ENCODE measurements around the gene SMCO1.
"Not testable (repeated sequence)": the region's sequence is repeated elsewhere in the genome, so short reads cannot be mapped to it uniquely, and the experiment has no call there.

Gene SMCO1

DNA sequence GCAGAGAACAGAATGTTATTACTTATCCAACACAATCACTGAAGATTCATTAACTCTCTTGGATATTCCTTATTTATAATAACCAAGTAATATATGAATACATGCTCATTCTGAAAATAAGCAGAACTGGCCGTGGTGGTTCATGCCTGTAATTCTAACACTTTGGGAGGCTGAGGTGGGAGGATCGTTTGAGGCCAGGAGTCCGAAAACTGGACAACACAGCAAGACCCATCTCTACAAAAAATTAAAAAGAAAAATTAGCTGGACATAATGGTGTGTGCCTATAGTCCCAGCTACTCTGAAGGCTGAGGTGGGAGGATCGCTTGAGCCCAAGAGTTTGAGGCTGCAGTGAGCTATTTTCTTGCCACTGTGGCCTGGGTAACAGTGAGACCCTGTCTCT is 37.5 kb downstream of the SMCO1 start:
- DNase-seq (ENCODE audit: low read depth) = no peak
- H3K4me3 ChIP-seq (ENCODE audit: low read length) = no peak overlapping the region
- TF ChIP-seq, protein P1, sequence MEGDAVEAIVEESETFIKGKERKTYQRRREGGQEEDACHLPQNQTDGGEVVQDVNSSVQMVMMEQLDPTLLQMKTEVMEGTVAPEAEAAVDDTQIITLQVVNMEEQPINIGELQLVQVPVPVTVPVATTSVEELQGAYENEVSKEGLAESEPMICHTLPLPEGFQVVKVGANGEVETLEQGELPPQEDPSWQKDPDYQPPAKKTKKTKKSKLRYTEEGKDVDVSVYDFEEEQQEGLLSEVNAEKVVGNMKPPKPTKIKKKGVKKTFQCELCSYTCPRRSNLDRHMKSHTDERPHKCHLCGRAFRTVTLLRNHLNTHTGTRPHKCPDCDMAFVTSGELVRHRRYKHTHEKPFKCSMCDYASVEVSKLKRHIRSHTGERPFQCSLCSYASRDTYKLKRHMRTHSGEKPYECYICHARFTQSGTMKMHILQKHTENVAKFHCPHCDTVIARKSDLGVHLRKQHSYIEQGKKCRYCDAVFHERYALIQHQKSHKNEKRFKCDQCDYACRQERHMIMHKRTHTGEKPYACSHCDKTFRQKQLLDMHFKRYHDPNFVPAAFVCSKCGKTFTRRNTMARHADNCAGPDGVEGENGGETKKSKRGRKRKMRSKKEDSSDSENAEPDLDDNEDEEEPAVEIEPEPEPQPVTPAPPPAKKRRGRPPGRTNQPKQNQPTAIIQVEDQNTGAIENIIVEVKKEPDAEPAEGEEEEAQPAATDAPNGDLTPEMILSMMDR (conservative IDR thresholded peaks at IDR 0.05; ENCODE audit: low read depth, low read length) = no peak

DNA sequence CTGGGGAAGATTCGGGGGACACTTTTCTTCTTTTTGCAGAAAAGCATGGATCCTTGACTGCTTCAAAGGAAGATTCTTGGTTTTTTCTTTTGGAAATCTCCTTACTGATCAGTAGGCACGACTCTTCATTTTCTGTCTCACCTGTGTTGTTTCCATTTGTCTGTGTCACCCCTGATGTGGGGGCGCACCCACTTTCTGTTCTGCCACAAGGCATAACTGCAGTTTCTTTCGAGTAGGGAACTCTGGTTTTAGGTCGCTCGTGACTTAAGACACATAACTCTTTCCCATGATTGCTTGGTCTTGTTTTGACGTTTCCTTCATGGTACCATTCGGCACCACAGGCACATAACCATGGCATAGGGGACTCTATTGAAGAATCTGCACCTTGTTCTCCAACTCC is 42.9 kb downstream of the SMCO1 start:
- TF ChIP-seq, protein P1 (conservative IDR thresholded peaks at IDR 0.05; ENCODE audit: low read depth, low read length) = no peak
- DNase-seq (ENCODE audit: low read depth) = no peak
- H3K4me3 ChIP-seq (ENCODE audit: low read length) = no peak overlapping the region

DNA sequence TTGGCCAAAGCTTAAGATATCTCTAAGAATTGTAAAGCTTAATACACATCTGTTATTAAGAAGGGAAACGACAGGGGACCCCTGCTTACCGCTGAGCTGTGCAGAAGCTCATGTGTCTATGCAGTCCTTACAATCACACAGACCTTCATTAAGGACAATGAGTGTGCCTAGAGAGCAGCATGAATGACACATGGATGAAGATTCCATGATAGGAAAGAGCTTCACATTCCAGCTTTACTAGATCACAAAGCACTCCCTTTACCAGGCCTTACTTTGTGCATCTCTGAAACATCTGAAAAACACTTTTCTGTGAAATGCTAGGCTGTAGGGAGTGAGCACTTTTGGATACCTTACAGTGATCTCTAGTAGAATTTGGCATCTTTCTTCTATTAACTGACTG is 43.6 kb downstream of the SMCO1 start:
- TF ChIP-seq, protein P1 (conservative IDR thresholded peaks at IDR 0.05; ENCODE audit: low read depth, low read length) = no peak
- no peak overlapping the region for H3K4me3 ChIP-seq (ENCODE audit: low read length)
- DNase-seq (ENCODE audit: low read depth) = no peak

DNA sequence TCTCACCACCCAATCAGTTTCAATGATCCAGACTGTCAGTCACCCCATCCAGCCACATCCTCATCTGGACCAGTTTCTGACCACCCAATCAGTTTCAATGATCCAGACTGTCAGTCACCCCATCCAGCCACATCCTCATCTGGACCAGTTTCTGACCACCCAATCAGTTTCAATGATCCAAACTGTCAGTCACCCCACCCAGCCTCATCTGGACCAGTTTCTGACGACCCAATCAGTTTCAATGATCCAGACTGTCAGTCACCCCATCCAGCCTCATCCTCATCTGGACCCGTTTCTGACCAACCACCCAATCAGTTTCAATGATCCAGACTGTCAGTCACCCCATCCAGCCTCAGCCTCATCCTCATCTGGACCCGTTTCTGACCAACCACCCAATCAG is 45.0 kb downstream of the SMCO1 start:
- DNase-seq (ENCODE audit: low read depth); H3K4me3 ChIP-seq (ENCODE audit: low read length): not testable (repeated sequence)

DNA sequence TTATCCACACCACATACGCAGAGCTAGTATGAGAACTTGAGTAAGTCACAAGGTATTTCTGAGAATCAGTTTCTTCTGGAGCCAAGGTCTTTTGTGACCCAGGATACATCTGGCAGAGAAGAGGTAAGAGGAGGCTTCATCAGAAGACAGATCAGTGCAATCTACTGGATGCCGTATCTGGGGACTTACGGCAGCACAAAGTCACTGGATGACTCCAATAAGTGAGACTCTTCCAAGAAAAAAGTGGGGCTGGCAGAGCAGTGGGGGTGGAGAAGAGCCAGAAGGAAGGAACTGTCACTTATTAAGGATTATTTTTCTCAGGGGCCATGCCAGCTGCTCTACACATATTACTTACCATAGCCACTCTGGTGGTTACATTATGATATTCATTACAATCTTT is 51.3 kb downstream of the SMCO1 start:
- no peak overlapping the region for H3K4me3 ChIP-seq (ENCODE audit: low read length)
- no peak for DNase-seq (ENCODE audit: low read depth)
- TF ChIP-seq, protein P1 (conservative IDR thresholded peaks at IDR 0.05; ENCODE audit: low read depth, low read length) = no peak

DNA sequence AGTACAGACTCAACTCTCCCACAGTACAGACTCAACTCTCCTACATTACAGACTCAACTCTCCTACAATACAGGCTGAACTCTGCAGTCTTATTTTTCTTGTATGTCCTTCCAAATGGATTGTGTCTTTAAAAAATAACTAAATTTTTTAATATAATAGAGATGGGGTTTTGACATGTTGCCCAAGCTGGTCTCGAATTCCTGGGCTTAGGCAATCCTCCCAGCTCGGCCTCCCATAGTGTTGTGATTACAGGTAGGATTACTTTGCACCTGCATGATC is 51.7 kb downstream of the SMCO1 start:
- no peak for DNase-seq (ENCODE audit: low read depth)
- TF ChIP-seq, protein P1 (conservative IDR thresholded peaks at IDR 0.05; ENCODE audit: low read depth, low read length) = no peak
- no peak overlapping the region for H3K4me3 ChIP-seq (ENCODE audit: low read length)

DNA sequence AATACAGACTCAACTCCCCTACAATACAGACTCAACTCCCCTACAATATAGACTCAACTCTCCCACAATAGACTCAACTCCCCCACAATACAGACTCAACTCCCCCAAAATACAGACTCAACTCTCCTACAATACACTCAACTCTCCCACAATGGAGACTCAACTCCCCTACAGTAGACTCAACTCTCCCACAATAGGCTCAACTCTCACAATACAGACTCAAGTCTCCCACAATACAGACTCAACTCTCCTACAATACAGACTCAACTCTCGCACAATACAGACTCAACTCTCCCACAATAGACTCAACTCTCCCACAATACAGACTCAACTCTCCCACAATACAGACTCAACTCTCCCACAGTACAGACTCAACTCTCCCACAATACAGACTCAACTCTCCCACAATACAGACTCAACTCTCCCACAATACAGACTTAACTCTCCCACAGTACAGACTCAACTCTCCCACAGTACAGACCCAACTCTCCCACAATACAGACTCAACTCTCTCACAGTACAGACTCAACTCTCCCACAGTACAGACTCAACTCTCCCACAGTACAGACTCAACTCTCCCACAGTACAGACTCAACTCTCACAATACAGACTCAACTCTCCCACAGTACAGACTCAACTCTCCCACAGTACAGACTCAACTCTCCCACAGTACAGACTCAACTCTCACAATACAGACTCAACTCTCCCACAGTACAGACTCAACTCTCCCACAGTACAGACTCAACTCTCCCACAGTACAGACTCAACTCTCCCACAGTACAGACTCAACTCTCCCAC is 52.3 kb downstream of the SMCO1 start:
- not testable (repeated sequence) for H3K4me3 ChIP-seq (ENCODE audit: low read length); DNase-seq (ENCODE audit: low read depth)

DNA sequence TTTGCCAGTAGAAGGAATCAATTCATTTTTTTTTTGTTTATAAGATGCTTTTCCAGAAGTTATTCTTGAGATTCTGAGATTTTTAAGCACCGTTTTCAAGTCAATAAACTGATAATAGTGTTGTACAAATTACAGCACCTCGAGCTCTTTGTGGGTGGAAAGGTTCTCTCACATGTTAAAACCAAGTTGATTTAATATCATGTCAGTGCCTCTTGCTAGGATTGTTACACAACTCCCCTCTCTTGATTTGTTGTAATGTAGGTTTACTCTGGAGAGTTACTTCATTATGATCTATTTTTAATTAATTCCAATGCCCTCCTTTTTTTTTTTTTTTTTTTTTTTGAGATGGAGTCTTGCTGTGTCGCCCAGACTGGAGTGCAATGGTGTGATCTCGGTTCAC is 57.1 kb downstream of the SMCO1 start:
- TF ChIP-seq, protein P1 (conservative IDR thresholded peaks at IDR 0.05; ENCODE audit: low read depth, low read length) = no peak
- DNase-seq (ENCODE audit: low read depth) = no peak
- no peak overlapping the region for H3K4me3 ChIP-seq (ENCODE audit: low read length)

DNA sequence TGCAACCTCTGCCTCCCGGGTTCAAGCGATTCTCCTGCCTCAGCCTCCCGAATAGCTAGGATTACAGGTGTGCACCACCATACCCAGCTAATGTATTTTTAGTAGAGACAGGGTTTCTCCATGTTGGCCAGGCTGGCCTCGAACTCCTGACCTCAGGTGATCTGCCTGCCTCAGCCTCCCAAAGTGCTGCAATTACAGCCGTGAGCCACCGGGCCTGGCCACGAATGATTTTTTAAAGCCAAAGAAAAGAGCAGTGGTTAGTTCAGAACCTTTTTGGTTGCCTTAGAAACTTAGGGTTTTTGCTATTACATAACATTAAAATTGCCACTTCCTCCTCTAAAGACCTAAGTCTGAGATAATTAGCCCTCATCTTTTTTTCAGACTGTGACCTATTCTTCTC is 57.7 kb downstream of the SMCO1 start:
- H3K4me3 ChIP-seq (ENCODE audit: low read length) = not testable (repeated sequence)

More for the DNA sequence above, 57.7 kb downstream of the SMCO1 start:
- DNase-seq (ENCODE audit: low read depth) = not testable (repeated sequence)
